Measurements from ENCODE around the gene LDLRAD4.
A peak's percentile ranks its signal among the peaks of the same experiment; 100 is the strongest.

- TF ChIP-seq CTCF (IDR thresholded peaks at IDR 0.05) (peak in 3 of 12 donors; percentile 8 to 11 (median 10)), POLR2A (IDR thresholded peaks at IDR 0.05) (no peak)
Observed at GRCh38 chr18:13565228-13565627, 346.7 kb downstream of the LDLRAD4 start.
